Activated naive CD4-positive, alpha-beta T cell (primary cell): ENCODE results near the gene SMC5.
"Not testable (repeated sequence)": the region's sequence is repeated elsewhere in the genome, so short reads cannot be mapped to it uniquely, and the experiment has no call there.

Experiments used
- DNase-seq, 4 experiments: peaks; one replicate each; lab custom pipeline; 2025; lab: John Stamatoyannopoulos, UW

SMC5 gene

GRCh38 chr9:70263421-70263820, 4.6 kb downstream of the SMC5 start:
- no peak for DNase-seq

- no peak for DNase-seq
Observed at GRCh38 chr9:70278305-70278704, 19.5 kb downstream of the SMC5 start.

- DNase-seq: no peak
Observed at GRCh38 chr9:70283848-70284247, 25.1 kb downstream of the SMC5 start.

- no peak for DNase-seq
Observed at GRCh38 chr9:70285246-70285645, 26.5 kb downstream of the SMC5 start.

GRCh38 chr9:70285981-70286598, 27.3 kb downstream of the SMC5 start:
- no peak for DNase-seq

GRCh38 chr9:70290626-70291025, 31.8 kb downstream of the SMC5 start:
- DNase-seq: no peak

- no peak for DNase-seq
Observed at GRCh38 chr9:70291446-70291845, 32.7 kb downstream of the SMC5 start.

GRCh38 chr9:70292253-70292652, 33.5 kb downstream of the SMC5 start:
- DNase-seq: no peak

- no peak for DNase-seq
Observed at GRCh38 chr9:70293214-70293613, 34.4 kb downstream of the SMC5 start.

- no peak for DNase-seq
Observed at GRCh38 chr9:70297141-70297540, 38.4 kb downstream of the SMC5 start.

GRCh38 chr9:70298245-70298771, 39.5 kb downstream of the SMC5 start:
- no peak for DNase-seq

GRCh38 chr9:70303268-70303667, 44.5 kb downstream of the SMC5 start:
- DNase-seq: no peak

- no peak for DNase-seq
Observed at GRCh38 chr9:70304810-70305209, 46.0 kb downstream of the SMC5 start.

GRCh38 chr9:70315389-70315788, 56.6 kb downstream of the SMC5 start:
- no peak for DNase-seq

GRCh38 chr9:70318002-70318401, 59.2 kb downstream of the SMC5 start:
- DNase-seq: no peak

- DNase-seq: no peak
Observed at GRCh38 chr9:70322096-70322495, 63.3 kb downstream of the SMC5 start.

- no peak for DNase-seq
Observed at GRCh38 chr9:70324963-70325362, 66.2 kb downstream of the SMC5 start.

GRCh38 chr9:70328625-70329024, 69.8 kb downstream of the SMC5 start:
- not testable (repeated sequence) for DNase-seq

- DNase-seq: no peak
Observed at GRCh38 chr9:70340572-70340971, 81.8 kb downstream of the SMC5 start.

- no peak for DNase-seq
Observed at GRCh38 chr9:70347046-70347445, 88.3 kb downstream of the SMC5 start.

- no peak for DNase-seq
Observed at GRCh38 chr9:70352356-70352755, 93.6 kb downstream of the SMC5 start.

GRCh38 chr9:70352802-70353201, 94.0 kb downstream of the SMC5 start:
- DNase-seq: no peak

GRCh38 chr9:70355801-70356200, 97.0 kb downstream of the SMC5 start:
- DNase-seq: no peak

GRCh38 chr9:70362952-70363351, 104.2 kb downstream of the SMC5 start:
- DNase-seq: no peak
